Measurements from ENCODE around the gene CDON.

Gene CDON

DNA sequence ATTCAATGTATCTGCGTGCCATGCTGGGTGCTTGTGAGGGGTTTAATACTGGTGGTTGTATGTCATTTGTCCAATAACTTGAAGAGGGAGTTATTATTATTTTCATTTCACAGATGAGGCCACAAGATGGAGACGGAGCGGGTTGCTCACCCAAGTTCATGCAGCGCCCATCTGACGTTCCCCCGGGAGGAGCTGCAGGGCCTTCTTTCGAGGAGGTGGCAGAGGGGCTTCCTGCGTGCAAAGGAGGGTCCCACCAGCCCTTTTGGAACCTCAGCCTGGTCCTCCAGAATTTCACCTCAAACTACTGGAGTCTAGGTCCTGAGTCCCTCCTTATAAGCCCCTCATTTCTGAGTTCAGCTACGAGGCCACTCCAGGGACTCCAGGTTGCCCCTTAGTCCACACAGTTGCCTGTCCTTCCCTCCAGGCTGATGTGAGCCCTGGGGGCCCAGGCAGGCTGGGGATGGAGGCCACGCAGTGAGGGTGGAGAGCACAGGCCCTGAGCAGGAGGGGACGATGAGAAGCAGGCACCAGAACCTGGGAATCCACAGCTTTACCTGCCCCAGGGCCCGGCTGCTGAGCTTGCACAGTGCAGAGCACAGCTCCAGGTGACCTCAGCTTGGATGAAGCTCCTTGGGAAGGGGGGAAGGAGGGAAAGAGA, 119.8 kb downstream of the CDON start:
- DNase-seq: no peak

- peak; percentile 66 for DNase-seq
Measured at GRCh38 chr11:125941619-125942611, 120.8 kb downstream of the CDON start.

GRCh38 chr11:125941267-125941618, 121.4 kb downstream of the CDON start:
- no peak for DNase-seq

DNA sequence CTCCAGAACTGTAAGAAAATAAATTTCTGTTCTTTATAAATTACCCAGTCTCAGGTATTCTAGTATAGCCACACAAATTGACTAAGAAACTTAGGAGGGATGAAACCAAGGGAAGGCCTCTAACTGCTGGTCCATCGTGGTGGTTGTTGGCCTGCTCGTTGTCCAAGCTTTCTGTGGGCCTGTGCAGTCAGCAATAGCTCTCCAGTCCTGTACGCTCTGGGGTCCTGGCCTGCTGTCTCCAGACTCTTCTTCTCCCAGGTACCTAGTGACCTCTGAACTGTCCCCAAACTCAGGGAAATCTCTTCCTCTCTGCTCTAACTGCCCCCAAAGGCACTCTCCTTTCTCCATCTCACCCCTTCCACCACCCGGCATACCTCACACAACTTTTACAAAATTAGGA, 122.5 kb downstream of the CDON start:
- no peak for DNase-seq

DNA sequence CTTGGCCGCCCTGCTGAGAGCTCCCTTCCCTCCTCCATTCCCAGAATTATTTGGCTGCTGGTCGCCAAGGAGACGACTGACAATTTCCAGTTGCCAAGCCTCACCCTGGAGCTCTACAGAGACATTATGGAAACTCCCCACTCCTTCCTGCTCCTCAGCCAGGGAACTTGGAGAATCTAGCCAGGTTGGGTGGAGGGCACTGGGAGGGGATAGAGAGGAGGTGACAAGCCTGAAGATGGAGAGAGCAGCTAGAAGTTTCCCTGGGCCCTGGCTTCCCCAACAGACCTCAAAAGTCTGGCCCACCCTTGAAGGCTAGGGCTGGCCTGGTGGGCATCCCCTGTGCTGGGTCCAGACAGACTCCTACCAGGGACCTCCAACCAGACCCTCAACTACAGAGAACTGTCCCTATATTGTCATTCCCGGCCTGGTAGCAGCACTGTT, 123.6 kb downstream of the CDON start:
- DNase-seq: peak; percentile 85

DNA sequence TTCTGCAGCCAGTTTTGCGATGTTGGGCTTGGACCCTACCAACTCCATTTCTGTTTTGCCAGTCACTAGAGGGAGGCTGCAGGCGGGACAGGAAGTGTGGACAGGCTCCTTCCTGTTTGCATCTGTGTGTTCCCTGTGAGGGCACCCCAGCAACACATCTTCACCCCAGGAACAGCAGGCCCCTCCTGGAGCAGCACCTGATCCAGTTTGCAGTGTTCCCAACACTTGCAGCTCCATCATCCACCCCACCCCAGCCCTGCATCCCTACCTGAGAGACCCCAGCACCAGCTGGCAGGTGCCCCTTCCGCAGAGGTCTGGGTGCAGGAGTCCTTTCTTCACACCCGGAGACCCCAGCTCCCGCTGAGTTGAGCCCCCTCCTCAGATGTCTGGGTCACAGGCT, 124.2 kb downstream of the CDON start:
- DNase-seq: no peak

GRCh38 chr11:125935618-125936199, 127.0 kb downstream of the CDON start:
- peak; percentile 82 for DNase-seq

- no peak for DNase-seq
Measured at GRCh38 chr11:125935056-125935455, 127.6 kb downstream of the CDON start.

DNA sequence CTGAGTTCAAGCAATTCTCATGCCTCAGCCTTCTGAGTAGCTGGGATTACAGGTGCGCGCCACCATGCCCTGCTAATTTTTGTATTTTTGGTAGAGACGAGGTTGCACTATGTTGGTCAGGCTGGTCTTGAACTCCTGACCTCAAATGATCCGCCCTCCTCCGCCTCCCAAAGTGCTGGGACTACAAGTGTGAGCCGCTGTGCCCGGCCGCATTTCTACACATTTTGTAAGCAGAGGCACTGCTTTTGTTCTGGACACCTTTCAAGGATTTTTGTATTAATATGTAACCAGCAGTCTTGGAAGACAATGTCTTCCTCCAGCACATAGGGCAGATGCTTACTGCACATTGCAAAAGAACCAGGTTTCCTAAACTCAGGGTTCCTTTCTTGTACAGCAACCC, 128.2 kb downstream of the CDON start:
- DNase-seq: no peak

- no peak for DNase-seq
Measured at GRCh38 chr11:125933030-125933813, 129.4 kb downstream of the CDON start.

- no peak for DNase-seq
Measured at GRCh38 chr11:125932301-125932700, 130.4 kb downstream of the CDON start.

DNA sequence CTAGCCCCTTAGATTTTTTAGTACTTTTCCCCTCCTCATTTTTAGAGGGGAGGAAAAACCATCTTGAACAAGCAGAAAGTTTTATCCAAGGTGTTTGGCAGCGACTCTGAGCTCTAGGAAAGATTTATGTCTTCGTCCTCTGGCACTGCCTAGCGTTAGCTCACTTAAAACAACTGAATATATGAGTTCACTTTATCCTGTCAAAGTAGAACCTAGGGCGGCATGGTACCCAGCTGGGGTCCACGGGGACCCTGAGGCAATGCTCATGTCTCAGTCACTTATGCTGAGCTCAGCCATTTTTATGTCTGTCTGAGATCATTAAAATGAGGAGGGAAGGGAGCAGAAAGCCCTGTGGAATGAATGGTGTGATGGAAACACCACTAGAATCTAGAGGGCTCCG, 131.0 kb downstream of the CDON start:
- DNase-seq: peak; percentile 77

DNA sequence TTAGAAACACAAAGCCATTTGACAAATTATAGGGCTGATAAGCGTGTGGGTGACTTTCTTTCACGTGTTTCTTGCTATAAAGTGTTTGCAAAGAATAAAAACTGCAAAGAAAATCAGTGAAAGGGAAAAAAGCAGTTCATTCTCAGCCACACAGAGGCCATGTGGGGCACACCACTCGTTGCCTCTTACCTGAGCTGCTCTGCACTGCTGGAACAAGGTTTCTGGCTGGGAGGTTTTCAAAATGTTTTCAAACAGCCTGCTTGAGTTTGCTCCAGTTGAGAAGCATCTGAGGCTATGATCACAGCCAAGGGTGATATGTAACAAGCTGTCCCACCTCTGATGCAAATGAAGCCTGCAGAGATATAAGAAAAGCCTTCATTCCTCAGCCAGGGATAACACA, 131.6 kb downstream of the CDON start:
- no peak for DNase-seq

DNA sequence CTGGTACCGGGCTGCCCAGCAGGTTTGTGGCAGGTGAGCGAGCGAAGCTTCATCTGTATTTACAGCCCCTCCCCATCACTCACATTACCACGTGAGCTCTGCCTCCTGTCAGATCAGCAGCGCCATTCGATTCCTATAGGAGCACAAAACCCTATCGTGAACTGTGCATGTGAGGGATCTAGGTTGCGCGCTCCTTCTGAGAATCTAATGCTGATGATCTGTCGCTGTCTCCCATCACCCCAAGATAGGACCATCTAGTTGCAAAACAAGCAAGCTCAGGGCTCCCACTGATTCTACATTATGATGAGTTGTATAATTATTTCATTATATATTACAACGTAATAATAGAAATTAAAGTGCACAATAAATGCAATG, 132.6 kb downstream of the CDON start:
- DNase-seq: no peak

DNA sequence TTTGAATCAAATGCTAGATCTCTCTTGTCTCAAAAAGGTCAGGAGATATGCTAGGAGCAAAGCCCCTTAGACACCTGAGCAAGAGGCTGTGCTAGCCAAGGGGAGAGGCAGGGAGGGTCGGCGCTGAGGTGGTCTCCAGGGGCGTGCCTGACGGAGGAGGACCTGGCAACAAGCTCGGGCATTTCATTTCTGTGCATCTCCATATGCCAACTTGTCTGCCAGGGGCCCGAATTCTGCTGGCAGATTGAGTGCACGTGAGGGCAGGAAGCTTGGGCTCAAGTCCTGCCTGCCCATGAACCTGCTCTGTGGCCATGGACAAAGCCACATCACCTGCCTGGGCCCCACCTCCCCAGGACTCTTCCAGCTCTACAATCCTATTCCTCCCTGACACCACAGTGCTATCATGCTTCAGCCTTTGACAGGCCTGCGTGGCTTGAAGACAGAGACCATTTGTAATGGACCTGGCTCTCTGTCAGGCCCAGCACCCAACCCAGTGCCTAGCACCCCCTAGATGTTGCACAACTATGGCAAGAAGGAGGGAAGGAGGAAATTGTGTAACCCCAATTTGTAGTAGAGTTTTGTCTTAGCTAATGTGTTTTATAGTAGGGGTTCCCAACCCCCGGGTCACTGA, 133.1 kb downstream of the CDON start:
- no peak for DNase-seq

DNA sequence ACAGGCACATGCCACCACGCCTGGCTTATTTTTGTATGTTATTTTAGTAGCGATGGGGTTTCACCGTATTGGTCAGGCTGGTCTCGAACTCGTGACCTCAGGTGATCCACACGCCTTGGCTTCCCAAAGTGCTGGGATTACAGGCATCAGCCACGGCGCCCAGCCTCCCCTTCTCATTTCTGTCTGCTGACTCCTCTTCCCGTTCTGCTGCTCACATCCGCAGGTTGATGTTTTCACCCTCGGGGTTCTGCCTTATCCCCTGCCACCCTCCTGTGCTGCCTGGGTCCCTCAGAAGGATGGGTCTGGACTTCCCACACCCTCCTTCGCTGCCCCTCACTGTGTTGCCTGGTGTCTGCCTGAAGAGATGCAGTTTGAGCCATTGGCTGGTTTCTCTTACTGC, 136.0 kb downstream of the CDON start:
- DNase-seq: no peak

- no peak for DNase-seq
Measured at GRCh38 chr11:125925804-125926203, 136.9 kb downstream of the CDON start.

- no peak for DNase-seq
Measured at GRCh38 chr11:125925247-125925740, 137.4 kb downstream of the CDON start.

DNA sequence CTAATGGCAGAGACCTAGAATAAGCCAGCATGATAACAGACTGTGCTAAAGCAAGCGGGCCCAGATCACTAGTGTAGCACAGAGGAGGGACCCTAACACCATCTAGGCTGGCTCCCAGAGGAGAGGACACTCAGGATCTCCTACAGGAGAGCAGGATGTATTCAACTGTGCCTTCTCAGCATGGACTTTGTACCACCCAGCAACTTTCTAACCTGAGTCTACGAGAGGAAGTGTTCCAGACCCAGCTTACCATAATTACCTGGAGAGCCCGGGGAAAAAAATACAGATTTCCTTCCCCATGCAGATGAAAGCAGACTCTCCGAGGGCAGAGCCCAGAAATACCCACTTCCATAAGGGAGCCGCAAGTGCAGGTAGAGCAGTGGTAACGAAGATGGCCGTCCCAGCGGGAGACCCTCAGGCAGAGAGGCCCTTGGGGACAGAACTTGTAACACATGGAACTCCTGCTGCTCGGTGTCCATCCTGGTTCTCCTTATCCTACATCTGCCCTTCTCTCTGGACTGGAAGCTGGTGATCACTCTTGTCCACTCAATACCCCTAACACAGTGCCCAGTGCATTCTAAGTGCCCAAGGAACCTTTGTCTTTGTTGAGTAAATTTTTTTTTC, 138.2 kb downstream of the CDON start:
- DNase-seq: no peak

GRCh38 chr11:125923633-125924032, 139.0 kb downstream of the CDON start:
- no peak for DNase-seq

DNA sequence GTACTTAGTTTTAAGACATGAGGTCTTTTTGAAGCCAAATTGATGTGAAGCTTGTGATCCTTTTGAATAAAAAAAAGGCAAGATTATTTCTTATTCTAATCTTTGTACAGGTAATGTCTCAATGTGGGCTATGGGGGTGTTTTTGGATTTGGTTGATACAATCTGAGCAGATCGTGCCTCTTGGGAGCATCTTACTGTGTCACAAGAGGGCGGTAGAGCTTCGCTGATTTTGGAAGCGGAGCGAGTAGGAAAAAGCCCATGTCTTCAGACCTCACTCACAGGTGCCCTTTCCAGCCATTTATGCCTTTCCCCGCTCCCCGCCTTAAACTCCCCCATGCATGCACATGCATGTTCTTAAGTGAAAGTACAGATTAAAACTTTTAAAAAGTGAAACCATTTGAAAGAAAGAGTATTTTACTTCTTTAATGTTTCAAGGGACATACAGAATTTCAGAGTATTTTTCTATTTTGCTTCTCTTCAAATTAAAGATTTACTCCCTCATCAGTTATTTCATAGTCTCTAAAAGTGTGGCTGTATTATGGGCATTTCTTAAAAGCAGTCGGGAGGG, 139.6 kb downstream of the CDON start:
- DNase-seq: peak; percentile 78

DNA sequence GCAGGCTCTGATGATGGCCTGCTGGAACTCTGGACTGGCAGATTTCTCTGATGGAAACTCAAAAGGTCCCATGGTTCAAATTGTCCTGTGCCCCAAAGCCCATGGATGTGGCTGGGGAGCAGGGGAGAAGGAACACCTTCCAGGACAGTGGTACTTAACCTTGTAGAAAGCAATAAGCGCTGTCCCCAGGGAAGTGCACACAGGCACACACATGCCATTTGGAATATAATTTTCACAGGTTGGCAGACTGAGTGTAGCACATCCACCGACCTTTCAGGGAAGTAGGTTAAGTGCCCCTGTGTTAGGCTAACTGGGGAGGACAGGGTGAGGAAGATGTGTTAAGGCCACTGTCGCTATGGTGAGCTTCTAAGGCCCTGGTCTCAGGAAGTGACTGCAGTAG, 140.5 kb downstream of the CDON start:
- DNase-seq: no peak
